ENCODE measurements around the gene SMPD4.
"Not testable (repeated sequence)": the region's sequence is repeated elsewhere in the genome, so short reads cannot be mapped to it uniquely, and the experiment has no call there.

DNA sequence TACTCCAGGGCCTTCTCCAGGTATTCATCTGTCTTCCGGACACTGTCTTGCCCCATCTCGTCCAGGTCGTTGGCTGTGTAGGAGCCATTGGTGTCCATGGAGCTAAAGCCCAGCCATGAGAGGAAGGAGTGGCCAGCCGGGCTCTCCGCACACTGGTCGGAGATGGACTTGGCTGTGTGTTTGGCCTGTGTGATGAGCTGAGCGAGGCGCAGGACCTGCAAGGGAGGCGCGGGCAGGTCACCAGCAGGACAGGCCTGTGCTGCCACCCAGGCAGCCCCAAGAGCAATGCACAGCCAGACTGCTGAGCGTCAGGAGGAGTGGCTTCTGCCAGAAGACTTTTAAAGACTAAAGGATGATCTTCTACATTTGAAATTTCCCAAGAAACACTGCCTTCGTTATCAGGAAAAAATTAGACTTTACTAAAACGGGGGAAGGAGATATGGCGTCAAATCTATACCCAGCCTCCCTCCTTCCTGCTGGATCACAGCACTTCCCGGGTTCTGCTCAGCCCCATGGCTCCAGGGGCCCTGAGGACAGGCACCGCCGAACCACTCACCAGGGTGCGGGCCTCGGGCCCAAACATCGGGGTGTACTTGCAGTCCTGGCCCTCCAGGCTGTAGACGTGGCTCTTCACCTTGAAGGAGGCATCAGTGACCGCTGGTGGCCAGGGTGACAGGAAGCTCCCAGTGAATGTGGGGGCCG is 27.5 kb downstream of the SMPD4 start:
- TF ChIP-seq POLR2AphosphoS5 (IDR thresholded peaks at IDR 0.05; ENCODE audit: low read depth, low read length); TAF1 (IDR thresholded peaks at IDR 0.05; ENCODE audit: borderline replicate concordance, low read depth, low read length); POLR2A (IDR thresholded peaks at IDR 0.05; ENCODE audit: low read depth, low read length): not testable (repeated sequence)
